ENCODE measurements around the gene HLA-DQB1.

GRCh38 chr6:32692019-32692418 lies 25.6 kb upstream of the HLA-DQB1 start:
- TF ChIP-seq, protein P1, sequence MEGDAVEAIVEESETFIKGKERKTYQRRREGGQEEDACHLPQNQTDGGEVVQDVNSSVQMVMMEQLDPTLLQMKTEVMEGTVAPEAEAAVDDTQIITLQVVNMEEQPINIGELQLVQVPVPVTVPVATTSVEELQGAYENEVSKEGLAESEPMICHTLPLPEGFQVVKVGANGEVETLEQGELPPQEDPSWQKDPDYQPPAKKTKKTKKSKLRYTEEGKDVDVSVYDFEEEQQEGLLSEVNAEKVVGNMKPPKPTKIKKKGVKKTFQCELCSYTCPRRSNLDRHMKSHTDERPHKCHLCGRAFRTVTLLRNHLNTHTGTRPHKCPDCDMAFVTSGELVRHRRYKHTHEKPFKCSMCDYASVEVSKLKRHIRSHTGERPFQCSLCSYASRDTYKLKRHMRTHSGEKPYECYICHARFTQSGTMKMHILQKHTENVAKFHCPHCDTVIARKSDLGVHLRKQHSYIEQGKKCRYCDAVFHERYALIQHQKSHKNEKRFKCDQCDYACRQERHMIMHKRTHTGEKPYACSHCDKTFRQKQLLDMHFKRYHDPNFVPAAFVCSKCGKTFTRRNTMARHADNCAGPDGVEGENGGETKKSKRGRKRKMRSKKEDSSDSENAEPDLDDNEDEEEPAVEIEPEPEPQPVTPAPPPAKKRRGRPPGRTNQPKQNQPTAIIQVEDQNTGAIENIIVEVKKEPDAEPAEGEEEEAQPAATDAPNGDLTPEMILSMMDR (conservative IDR thresholded peaks at IDR 0.05; ENCODE audit: low read length): peak; percentile 89
- no peak for TF ChIP-seq EZH2phosphoT487 (IDR thresholded peaks at IDR 0.05; ENCODE audit: borderline replicate concordance)

Measured in Loucy (cell line).